HepG2 (cell line): Measurements from ENCODE around the gene EPN2.

Source experiments
- AFF4 ChIP-seq: sonication (generic); formaldehyde crosslinking; IDR thresholded peaks from 2 replicates; pipeline ENCODE4 v1.4.0; 2020; ENCODE audit warnings: missing genetic modification reagents
- MAX ChIP-seq: IDR thresholded peaks from 2 replicates; pipeline ENCODE4 v1.6.1; 2012; ENCODE audit warnings: inconsistent platforms
- MBD4 ChIP-seq: IDR thresholded peaks from 2 replicates; pipeline ENCODE4 v1.6.1; 2012; ENCODE audit warnings: low read length, inconsistent platforms, borderline replicate concordance
- PRDM15 ChIP-seq: sonication (generic); formaldehyde crosslinking; IDR thresholded peaks from 2 replicates; pipeline ENCODE4 v1.4.0; 2020; ENCODE audit warnings: missing genetic modification reagents
- SMAD3 ChIP-seq: sonication (generic); formaldehyde crosslinking; IDR thresholded peaks from 2 replicates; pipeline ENCODE4 v1.4.0; 2020; ENCODE audit warnings: missing genetic modification reagents
- XBP1 ChIP-seq: sonication (generic); formaldehyde crosslinking; IDR thresholded peaks from 2 replicates; pipeline ENCODE4 v1.5.0; 2020; ENCODE audit warnings: missing genetic modification reagents
- YY1 ChIP-seq: IDR thresholded peaks from 2 replicates; pipeline ENCODE4 v1.6.1; 2011; ENCODE audit warnings: low read length, low read depth, moderate library complexity, mild to moderate bottlenecking; ENCODE audit not compliant: insufficient read depth, insufficient replicate concordance
- ZFYVE20 ChIP-seq: sonication (generic); formaldehyde crosslinking; IDR thresholded peaks from 2 replicates; pipeline ENCODE4 v1.8.0; 2023; ENCODE audit warnings: low read depth, mild to moderate bottlenecking, moderate library complexity, missing genetic modification reagents, borderline replicate concordance
- ZNF777 ChIP-seq: sonication (generic); formaldehyde crosslinking; IDR thresholded peaks from 2 replicates; pipeline ENCODE4 v1.4.0; 2020; ENCODE audit warnings: missing genetic modification reagents

GRCh38 chr17:19317359-19318095, 80.4 kb downstream of the EPN2 start:
- TF ChIP-seq ZFYVE20 (CRISPR knock-in tag): no peak
- TF ChIP-seq YY1: peak; percentile 32
- TF ChIP-seq MAX: peak; percentile 62
- no peak for TF ChIP-seq ZNF777 (CRISPR knock-in tag)
- no peak for TF ChIP-seq PRDM15 (CRISPR knock-in tag)
- TF ChIP-seq SMAD3: no peak
- no peak for TF ChIP-seq XBP1 (CRISPR knock-in tag)
- TF ChIP-seq MBD4: no peak
- no peak for TF ChIP-seq AFF4 (CRISPR knock-in tag)
